LoVo (cell line): ENCODE results near the gene JAML.

ENCODE experiments used
- DNase-seq: peaks from one replicate; pipeline ENCODE4 v3.0.0-alpha.2; 2016; ENCODE audit warnings: low spot score

Gene JAML, protein sequence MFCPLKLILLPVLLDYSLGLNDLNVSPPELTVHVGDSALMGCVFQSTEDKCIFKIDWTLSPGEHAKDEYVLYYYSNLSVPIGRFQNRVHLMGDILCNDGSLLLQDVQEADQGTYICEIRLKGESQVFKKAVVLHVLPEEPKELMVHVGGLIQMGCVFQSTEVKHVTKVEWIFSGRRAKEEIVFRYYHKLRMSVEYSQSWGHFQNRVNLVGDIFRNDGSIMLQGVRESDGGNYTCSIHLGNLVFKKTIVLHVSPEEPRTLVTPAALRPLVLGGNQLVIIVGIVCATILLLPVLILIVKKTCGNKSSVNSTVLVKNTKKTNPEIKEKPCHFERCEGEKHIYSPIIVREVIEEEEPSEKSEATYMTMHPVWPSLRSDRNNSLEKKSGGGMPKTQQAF

DNA sequence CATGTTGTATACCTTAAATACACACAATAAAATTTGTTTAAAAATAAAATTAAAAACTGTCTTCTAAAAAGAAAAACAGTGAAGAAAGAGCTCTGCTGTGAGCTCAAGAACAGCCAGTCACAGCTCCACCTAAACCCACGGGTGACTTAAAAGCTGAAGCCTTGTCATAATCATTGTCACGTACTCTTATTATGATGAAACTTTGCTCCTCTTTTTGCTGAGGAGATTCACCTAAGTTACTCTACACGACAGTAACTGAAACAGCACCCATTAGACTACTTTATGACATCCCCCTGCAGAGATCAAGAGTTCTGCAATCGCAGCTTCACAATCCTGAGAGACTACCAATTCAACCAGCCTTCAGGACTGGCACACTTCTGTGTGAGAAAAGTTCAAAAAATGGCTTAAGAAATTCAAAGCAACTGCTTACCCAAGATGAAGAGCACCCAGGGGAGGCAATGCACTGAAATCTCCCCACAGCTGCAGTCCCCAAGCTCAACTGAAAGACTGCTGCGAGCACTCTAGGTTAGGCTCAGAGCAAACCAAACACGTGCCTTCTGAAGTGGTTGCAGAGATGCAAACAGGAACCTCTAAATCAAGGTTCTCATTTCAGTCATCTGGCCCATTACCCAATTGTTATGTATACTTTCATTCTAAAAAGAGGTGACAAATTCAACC is at the start of gene JAML:
TSS of gene JAML (minus strand) at position 501 of the 678 bp plus-strand sequence. CDS start 10,145 bp downstream, outside the sequence.
- no peak for DNase-seq

DNA sequence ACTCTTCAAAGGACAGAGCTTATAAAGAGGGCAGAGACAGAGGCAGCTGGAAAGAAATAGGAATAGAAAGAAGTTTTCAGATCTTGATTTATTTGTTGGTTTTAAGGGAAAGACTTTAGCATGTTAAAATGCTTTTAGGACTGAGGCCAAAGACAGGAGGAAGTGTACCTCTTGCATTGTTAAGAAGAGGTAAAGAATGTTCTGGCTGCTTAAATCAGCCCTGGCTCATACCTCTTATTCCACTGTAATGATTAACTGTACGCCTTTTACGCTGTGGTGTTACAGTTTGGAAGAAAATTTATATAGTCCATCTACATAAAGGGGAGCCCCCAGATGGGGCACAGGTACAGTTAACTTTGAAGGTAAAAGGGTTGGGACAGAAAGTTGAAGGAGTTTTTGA is 49.4 kb upstream of the JAML start:
- no peak for DNase-seq

DNA sequence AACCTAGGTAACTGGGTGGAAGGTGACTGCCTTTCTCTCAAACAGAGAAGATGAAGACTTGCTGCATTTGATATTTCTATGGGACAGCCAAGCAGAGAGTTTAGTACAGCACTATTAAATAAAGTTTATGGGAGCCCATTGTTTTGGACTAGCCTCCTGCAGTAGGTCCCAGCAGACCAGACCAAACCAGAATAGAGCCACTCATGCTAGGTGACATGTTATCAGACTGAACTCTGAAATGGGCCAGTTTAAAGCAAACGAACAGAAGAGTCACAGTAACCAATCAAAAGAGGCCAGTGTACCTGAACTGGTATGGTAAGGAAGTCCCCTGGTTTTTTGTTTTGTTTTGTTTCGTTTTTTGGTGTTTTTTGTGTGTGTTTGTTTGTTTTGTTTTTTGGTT is 47.2 kb upstream of the JAML start:
- no peak for DNase-seq

DNA sequence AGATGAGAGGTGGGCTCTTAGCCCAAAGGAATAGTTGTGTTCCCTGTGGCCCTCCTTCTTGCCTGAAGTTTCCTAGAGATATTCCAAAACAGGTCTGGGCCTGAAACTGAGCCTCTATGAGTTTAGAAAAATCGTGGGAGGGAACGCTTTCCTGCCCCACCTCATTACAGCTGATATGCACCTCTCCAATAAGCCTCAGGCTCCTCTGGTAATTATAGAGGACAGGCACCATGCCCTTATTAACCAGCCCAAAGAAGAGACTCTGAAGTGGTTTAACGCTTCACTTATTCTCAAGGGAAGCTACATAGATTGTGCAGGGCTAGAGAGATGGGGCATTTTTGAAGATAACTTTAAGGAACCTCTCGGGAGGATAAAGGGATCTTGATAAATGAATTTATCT is 42.7 kb upstream of the JAML start:
- no peak for DNase-seq

DNA sequence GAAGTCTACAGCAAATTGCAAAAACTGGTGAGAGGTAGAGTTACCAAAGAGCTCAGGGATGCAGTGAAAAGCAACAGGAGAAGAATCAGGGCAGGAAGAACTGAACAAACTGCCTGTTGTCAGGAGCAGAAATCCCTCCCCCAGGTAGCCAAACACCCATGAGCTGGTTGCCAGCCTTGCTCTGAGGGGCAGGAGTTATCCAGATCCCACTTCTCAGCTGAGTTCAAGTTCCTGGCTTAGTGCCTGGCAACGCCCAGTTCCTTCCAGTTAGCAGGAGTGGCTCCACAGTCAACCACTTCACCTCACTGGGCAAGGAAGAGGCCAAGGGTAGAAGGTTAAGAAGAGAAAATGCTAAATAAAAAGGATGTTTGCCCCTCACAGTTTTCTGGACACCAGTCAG is 41.1 kb upstream of the JAML start:
- peak; percentile 41 for DNase-seq

DNA sequence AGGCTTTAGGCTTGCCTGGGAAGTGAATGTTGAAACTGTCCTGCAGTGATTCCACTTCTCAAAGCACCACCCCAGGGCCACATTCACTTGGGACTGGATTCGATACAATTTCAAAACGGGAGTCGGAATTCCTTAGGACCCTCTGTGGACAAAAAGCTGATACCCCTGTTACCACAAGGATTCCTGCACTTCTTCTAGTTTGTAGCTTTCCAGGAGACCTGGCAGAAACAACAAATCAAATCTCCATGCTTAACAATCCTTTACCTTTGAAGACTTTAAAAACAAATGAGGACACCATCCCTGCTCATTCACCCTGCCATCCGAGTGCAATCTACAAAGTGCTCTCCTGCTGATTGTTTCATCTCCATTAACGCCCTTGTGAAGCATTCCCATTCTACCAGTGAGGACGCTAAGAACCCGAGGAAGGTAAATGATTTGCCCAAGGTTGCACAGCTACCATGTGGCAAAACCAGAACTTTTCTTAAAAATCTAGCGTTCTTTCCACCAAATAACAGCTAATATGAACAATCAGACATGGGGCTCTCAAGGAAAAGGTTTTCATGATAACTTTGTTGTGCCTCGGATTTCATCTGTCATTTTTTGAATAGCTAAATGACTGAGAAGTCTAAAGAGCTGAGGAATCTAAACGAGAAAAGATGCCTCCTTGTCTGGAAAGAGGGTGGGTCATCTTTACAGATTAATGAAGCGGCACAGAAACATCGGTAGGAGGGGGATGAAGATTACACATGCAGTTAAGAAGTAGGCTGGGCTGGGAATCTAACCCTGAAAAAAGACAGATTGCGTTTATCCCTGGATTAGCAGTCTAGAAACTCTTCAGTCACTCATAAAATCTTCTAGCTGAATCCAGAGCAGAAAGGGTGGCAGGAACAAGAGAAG is 40.0 kb upstream of the JAML start:
- DNase-seq, result no peak

DNA sequence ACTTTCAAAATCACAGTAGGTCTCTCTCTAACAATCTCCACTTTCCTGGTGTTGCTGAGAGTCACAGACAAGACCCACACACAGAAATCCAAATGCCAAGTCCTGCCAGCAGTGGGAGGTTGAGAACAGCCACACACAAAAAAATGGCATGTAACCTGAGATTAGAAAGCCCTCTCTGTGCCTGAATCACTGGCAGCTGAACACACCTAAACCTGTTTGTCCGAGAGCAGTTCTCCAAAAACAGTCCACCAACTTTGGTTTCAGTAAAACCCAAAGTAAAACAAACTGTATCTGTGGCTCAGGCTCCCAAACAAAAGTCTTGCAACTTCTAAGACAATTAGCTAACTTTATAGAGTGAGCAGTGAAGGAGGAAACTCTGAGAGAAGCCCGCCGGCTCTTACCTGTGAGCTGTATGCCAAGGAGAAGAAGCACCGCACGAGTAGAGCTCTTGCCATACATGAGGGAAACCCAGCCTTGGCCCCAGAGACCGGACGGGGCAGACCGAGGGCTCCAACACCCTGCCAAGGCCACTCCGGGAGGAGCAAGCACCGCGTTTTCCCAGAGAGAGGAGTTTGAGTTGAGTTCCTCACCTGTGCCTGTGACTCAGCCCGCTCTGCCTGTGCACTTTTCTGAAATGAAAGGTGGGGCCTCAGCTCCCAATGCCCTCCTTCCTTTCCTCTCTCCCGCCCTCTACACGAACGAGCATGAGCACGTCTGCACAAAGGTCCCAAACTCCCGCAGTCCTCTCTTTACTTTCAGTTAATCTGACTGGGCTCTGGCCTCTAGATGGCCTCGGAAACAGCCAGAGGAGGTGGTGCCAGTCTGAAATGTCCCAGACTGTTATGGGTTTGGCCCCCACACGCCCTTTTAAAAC is 39.1 kb upstream of the JAML start, which contains the start of gene MPZL2:
TSS of gene MPZL2 (minus strand) at position 603 of the 874 bp plus-strand sequence. CDS start at position 459, 144 bp downstream.
- peak; percentile 85 for DNase-seq

DNA sequence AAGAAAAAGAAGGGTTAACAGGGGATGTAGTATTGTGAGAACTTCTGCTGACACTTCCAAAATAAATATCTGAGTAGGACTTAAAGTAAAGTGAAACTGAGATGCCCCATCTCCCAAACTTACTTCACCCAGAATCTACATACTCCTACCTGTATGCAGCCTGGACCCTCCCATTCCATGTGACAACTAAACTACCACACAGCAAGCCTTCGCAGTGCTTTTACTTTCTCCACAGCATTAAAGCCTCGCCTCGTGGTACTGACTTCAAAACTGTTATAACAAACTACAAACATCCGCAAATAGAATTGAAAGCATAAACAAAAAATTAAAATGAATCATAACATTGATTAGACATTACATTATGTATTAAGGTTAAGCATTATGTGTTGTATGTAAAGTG is 38.3 kb upstream of the JAML start:
- DNase-seq, result no peak

DNA sequence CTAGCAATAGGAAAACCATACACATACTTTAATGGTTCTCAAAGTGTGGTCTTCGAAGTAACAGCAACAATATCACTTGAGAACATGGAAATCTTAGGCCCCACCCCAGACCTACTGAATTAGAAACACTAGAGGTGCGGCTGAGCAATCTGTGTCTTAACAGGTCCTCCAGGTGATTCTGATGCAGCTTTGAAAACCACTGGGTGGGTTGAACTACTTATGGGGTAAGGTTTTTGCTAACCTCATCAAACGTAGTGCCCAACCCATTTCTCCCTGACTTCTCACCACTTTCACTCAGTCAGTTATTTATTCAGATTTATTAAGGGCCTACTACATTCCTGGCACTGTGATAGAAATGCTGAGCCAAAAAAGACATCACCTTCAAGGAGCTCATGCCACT is 35.5 kb upstream of the JAML start:
- DNase-seq, result no peak

DNA sequence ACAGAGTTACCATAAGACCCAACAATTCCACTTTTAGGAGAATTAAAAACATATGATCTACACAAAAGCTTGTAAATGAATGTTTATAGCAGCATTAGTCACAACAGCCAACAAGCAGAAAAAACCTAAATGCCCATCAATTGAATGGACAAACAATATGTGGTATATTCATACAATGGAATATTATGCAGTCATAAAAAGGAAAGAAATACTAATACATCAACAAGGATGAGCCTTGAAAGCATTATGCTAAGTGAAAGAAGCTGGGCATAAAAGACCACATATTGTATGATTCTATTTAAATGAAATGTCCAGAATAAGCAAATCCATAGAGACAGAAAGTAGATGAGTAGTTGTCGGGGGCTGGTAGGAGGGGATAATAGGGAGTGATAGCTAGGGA is 34.3 kb upstream of the JAML start:
- no peak for DNase-seq

DNA sequence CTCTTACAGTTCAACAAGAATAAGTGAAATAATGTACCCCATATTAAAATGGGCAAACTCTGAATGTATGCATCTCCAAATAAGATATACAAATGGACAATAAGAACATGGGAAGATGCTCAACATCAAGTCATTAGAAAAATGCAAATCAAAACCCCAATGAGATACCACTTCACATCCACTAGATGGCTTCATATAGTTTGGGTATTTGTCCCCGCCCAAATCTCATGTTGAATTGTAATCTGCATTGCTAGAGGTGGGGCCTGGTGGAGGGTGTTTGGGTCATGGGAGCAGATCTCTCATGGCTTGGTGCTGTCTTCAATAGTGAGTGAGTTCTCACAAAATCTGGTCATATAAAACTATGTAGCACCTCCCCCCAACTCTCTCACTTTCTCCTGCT is 33.6 kb upstream of the JAML start:
- no peak for DNase-seq

DNA sequence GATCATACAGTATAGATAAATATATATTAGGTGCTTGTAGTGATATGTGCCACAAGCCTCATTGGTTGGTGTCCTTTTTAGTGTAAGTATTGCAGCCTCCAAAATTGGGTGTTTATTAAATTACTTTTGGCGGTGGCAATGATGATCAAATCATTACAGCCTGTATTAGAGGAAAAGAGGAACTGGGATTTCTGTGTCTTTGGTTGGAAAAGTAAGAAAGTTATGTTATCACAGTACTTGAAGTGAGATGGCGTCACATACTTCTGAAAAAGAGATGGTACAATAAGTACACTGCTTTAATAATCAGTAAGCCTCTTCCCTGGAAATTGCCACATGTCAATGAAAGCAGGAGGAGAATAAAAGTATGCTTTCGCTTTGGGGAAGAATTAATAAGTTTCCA is 27.9 kb upstream of the JAML start:
- DNase-seq, result no peak

DNA sequence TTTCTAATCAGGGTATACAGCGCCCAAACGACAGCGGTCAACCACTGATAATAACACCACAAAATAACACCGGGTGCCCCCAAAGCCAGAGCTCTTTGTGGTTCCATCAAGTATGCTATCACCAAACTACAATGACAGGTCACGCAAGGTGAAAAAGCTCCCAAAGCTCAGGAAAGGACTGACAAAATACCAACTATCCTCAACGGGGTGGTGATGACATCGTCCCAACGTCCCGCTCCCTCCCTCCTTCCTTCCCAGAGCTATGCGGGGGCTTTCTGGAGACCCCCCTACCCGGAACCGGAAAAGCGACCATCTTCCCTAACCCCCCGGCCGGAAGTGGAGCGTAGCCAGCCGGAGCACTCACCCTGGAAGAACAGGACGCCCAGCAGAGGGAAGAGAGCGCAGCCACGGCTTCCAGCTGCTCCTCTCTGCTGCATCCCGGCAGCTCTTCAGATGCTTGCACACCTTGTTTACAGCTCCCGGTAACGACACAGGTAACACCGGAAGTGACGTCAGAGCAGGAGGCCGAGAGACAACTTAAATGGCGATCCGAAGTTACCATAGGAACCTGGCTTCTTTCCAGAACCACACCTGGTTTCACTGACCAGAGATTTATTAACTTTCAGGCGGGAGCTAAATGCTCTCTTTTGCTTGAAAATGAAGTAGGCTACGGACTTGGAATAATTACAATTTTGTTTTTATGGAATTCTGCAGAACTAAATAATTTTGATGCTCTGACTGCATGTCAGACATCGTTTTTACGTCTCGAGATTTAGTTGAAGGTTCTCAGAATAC is 27.2 kb upstream of the JAML start, which contains the start of gene MPZL3:
TSS of gene MPZL3 (minus strand) at position 508 of the 795 bp plus-strand sequence. CDS start at position 437, 71 bp downstream.
- peak; percentile 96 for DNase-seq

DNA sequence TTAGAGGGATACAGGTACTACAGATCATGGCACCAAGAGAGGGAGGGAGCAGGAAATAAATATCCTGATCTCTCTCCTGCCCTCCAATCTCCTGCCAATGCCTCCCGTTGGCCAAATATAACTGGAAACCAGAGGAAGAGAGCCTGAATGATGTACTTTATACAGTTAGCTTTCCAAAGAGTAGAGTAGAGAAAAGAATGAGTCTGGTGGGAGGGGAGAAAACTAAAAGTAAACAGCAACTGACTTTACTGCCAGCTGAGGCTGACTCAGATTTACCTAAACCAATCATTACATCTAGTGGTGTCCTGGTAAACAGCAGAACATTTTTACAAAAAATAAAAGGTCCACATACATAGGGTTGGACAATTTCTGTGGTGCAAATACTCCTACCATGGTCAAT is 22.2 kb upstream of the JAML start:
- DNase-seq, result no peak

DNA sequence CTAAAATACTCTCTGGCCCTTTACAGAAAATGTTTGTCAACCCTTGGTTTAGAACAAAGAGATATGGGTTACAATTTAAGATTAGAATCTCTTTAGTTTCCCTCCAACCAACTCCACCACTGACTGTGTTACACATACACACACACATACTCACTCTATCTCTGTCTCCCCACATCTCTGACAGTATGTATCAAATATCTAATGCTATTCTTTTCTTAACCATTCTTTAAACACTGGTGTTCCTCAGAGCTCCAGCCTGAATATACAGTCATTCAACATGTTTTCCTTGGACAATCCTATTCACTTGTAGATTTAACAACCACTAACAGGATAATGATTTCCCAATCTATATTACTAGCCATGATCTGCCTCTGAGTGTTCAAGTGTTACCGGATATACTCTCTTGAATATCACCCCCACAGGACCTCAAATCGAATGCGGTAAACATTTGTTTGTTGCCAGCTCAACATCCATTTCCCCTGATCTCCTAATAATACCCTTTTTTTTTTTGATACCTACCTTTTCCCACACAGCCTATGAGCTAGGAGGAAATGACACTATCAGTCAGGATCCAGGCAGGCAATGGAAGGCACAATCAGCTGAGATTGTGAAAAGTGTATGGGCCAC is 21.2 kb upstream of the JAML start:
- DNase-seq, result no peak

DNA sequence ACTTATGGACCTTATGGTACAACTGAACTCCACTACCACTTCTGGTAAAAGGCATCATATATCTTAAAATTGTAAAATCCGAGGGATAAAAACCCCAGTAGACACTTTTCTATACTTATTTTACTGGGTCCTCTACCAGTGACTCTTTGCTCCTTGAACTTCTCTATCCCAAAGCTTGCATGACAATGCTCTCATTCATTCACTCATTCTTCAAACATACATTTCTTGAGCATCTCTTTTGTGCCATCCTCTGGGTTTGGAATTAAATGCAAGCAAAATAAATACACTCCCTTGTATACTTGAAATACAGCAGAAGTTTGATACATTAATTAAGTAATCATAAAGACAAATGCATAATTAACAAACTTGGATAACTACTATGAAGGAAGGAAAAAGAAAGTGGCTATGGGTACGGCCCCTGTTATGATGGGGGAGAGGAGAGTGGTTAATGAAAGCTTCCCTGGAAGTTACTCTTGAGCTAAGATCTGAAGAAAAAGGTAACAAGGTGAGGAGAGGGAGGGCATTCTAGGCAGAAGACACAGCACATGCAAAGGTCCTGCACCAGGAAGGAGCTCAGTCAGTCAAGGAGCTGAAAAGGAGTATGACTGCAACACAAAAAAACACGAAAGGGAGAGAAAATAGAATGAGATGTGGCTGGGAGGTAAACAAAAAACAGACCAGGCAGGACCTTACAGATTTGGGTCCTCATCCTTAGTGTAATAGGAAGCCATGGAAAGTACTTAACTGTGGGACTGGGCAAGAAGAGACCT is 19.4 kb upstream of the JAML start:
- DNase-seq, result no peak

DNA sequence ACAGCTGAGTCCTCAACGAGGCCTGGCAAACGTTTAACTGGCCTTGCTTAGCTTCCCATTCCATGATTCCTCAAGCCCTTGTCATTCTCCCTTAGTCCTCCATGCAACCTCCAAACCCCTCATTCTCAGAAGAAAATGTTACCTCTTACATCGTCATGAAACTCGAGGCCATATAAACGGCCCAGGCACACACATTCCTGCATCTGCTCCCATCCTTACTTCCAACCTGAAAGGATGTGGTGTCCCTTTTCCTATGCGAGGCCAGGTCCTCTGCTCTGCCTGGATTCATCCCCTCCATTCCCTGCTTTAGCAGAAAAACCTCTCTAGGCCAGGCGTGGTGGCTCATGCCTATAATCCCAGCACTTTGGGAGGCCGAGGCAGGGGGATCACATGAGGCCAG is 18.4 kb upstream of the JAML start:
- DNase-seq, result no peak

DNA sequence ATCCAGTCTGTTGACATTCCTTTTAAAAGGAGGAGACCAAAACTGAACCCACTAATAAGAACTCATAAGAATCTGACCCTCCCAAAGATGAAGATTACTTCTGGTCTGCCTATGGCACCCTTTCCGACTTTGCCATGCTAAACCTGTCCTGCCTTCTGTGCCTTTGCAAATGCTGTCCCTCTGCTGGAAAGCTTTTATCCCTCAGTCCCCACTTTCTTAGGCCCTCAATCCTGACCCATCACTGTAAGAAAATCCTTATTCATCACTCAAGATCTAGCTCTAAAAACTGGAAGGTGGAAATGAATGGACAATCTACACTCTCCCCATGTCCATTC is 16.9 kb upstream of the JAML start:
- DNase-seq, result no peak

DNA sequence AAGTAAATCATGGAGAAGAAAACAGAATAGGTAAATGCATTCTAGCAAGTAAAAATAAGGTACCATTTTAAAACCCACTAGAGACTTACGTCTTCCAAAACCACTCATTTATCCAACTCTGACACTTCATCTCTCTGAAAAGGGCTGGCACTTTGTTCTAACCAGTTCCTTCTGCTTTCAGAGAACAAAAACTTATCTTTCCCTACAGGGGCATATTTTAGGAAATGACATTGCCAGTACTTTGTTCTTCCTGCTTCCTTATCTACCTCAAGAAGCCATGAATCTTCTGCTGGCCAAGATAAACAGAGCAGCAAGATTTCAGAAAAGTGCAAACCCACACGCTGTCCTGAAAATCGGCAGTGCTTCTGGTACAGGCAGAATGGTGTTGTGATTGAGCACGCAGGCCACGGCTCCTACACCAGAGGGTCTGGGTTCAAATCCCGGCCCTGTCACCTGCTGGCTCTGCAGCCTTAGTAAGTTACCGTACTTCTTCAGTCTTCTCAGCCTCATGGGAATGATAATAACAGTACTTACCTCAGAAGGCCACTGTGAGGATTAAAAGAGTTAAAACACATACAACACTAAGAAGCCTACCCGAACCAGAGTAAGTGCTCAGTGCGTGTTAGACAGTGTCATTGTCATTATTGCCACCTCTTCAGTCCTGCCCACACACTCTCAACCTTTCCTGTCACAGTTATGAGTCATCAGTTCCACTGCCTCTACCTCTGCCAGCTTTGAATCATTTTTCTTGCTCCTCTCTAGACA is 16.4 kb upstream of the JAML start:
- peak; percentile 86 for DNase-seq
